Measurements from ENCODE around the gene SLC30A1. TPM values are rescaled to one million over a fixed set of nuclear protein-coding genes. Genes with fewer than 3 reads are reported as not detected.

Gene SLC30A1
- total RNA-seq, 4 donors from 2014 or later, result 5.8 to 44.7 (median 34.9) TPM

DNA sequence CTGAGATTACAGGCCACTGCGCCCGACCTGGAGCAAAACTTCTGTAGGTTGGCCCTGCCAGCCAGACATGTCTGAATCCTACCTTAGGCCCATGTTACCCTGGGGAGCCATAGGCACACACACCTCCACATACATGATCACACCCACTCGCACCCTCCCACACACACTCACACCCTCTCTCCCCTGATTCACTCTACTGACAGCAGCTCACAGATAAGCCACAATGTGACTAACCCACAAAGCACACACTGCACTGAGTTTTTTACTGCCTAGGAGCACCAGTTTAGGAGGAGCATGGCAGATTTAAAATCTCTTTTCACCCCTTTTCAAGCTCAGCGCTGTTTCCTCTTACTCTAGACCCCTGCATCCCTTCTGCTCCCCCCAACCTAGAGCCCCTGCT lies 41.7 kb downstream of the SLC30A1 start:
- H3K4me1 ChIP-seq, result no peaks in the 10 kb centered on the region
- no peaks in the 10 kb centered on the region for H3K9me3 ChIP-seq
- H3K27me3 ChIP-seq, result no peaks in the 10 kb centered on the region
- H3K4me3 ChIP-seq, result no peak overlapping the region
- DNase-seq, result no peak
- H3K27ac ChIP-seq, result no peak overlapping the region
- H3K36me3 ChIP-seq, result no peaks in the 10 kb centered on the region
- TF ChIP-seq, protein P1, sequence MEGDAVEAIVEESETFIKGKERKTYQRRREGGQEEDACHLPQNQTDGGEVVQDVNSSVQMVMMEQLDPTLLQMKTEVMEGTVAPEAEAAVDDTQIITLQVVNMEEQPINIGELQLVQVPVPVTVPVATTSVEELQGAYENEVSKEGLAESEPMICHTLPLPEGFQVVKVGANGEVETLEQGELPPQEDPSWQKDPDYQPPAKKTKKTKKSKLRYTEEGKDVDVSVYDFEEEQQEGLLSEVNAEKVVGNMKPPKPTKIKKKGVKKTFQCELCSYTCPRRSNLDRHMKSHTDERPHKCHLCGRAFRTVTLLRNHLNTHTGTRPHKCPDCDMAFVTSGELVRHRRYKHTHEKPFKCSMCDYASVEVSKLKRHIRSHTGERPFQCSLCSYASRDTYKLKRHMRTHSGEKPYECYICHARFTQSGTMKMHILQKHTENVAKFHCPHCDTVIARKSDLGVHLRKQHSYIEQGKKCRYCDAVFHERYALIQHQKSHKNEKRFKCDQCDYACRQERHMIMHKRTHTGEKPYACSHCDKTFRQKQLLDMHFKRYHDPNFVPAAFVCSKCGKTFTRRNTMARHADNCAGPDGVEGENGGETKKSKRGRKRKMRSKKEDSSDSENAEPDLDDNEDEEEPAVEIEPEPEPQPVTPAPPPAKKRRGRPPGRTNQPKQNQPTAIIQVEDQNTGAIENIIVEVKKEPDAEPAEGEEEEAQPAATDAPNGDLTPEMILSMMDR (IDR thresholded peaks at IDR 0.05), result no peak
- TF ChIP-seq POLR2A (IDR thresholded peaks at IDR 0.05), result no peak

GRCh38 chr1:211536606-211537005 lies 42.4 kb downstream of the SLC30A1 start:
- Histone ChIP-seq H3K4me3 (no peak overlapping the region), H3K27me3 (no peaks in the 10 kb centered on the region), H3K27ac (no peak overlapping the region), H3K9me3 (no peaks in the 10 kb centered on the region), H3K36me3 (no peaks in the 10 kb centered on the region), H3K4me1 (no peaks in the 10 kb centered on the region)
- TF ChIP-seq, protein P1 (IDR thresholded peaks at IDR 0.05), result no peak
- TF ChIP-seq POLR2A (IDR thresholded peaks at IDR 0.05), result no peak
- DNase-seq, result no peak

- TF ChIP-seq POLR2A (IDR thresholded peaks at IDR 0.05), result no peak
- TF ChIP-seq, protein P1 (IDR thresholded peaks at IDR 0.05), result no peak
- Histone ChIP-seq H3K9me3 (no peaks in the 10 kb centered on the region), H3K4me3 (no peak overlapping the region), H3K4me1 (no peaks in the 10 kb centered on the region), H3K27ac (no peak overlapping the region), H3K36me3 (no peaks in the 10 kb centered on the region), H3K27me3 (no peaks in the 10 kb centered on the region)
- no peak for DNase-seq
Measured at GRCh38 chr1:211535346-211535745, 43.6 kb downstream of the SLC30A1 start.

- Histone ChIP-seq H3K9me3 (no peaks in the 10 kb centered on the region), H3K27ac (no peak overlapping the region), H3K4me3 (no peak overlapping the region), H3K4me1 (no peaks in the 10 kb centered on the region), H3K27me3 (no peaks in the 10 kb centered on the region), H3K36me3 (no peaks in the 10 kb centered on the region)
- DNase-seq, result no peak
- TF ChIP-seq, protein P1 (IDR thresholded peaks at IDR 0.05), result no peak
- TF ChIP-seq POLR2A (IDR thresholded peaks at IDR 0.05), result no peak
Measured at GRCh38 chr1:211534545-211535291, 44.2 kb downstream of the SLC30A1 start.

- Histone ChIP-seq H3K4me1 (no peaks in the 10 kb centered on the region), H3K36me3 (no peaks in the 10 kb centered on the region), H3K9me3 (no peaks in the 10 kb centered on the region), H3K4me3 (no peak overlapping the region), H3K27ac (no peak overlapping the region), H3K27me3 (no peaks in the 10 kb centered on the region)
- TF ChIP-seq, protein P1 (IDR thresholded peaks at IDR 0.05), result no peak
- TF ChIP-seq POLR2A (IDR thresholded peaks at IDR 0.05), result no peak
- DNase-seq, result no peak
Measured at GRCh38 chr1:211532088-211532444, 46.9 kb downstream of the SLC30A1 start.

Measured in Peyer's patch (tissue), 4 donors.